HT1080 (cell line): Measurements from ENCODE around the gene DEFB132. TPM values are rescaled to one million over a fixed set of nuclear protein-coding genes. Genes with fewer than 3 reads are reported as not detected.
A peak's percentile ranks its signal among the peaks of the same experiment; 100 is the strongest.

Source experiments
- DNase-seq: peaks from one replicate; pipeline ENCODE4 v3.0.0-alpha.2; 2015; ENCODE audit warnings: low read depth
- total RNA-seq: library from RNA; depleted of rRNA; stranded (reverse); fragments of >200 nt; shearing (Covaris generic); gene quantifications from 2 replicates; pipeline ENCODE4 v1.2.3, GENCODE V29; 2014; rRNA removed

Gene DEFB132
- total RNA-seq, 1 experiment from 2014 or later = not detected

- DNase-seq = peak; percentile 97
These were observed 39.8 kb downstream of the DEFB132 start, which contains the start of gene ZCCHC3 for GRCh38 chr20:297098-297924. Gene ZCCHC3 (plus strand): TSS chr20:297570. CDS start chr20:297587, 17 bp downstream.

GRCh38 chr20:297925-298775, 40.6 kb downstream of the DEFB132 start:
- DNase-seq = peak; percentile 51

GRCh38 chr20:298776-299391, 41.4 kb downstream of the DEFB132 start:
- no peak for DNase-seq

DNA sequence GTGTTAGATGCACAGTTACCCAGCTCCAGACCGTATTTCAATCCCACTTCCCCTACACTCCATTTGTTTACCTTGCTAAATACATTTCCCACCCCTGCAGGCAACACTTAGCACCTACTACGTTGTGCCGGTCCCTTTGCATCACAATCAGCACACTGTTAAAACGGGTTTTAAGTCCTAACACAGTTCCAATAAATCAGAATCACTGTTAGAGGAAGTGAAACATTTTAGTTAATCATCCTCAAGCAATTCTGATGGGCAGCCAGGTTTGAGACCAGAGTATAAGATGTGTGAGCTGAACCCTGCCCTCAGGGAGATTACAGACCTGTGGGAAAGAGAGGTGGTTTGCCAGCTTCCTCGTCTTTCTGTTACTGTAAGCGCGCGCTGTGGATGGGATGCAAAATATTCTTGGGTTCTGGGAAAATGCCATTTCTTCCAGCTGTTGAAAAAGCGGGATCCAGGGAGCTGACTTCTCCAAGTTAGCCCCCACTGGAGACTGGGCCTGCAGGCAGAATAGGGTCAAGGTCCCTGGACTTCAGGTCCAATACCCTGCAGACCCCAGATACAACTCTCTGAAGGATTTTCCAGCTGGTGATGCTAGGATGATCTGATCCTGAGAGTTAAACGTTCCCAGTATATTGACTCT, 42.9 kb downstream of the DEFB132 start:
- no peak for DNase-seq

- DNase-seq = no peak
These were observed 44.6 kb downstream of the DEFB132 start for GRCh38 chr20:301886-302848.

- no peak for DNase-seq
These were observed 48.2 kb downstream of the DEFB132 start for GRCh38 chr20:305745-306144.

DNA sequence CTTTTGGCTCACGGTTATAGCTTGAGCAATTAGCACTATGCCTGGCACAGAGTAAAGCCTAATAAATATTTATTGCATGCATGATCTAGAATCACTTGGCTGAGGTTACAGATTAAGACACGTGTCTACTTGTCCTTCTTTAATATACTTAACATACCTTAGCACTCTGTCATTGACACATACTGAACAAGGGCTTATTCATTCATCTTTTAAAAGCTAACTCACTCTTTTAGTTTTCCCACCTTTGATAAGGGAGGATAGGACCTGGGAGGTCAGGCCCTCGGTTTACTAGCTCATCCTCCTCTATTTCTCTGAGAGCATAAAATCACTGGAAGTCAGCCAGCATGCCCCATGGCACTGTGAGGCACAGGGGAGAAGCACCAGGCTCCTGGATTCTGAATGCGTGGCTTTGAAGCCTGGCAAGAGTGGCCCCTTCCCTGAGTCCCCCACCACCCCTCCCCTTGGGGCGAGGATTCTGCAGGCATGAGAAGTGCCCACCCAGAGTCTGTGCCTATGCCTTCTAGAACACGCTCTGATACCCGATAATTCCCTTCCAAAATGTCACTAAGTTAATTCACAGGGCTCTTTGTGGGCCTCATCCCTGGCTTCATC, 51.0 kb downstream of the DEFB132 start:
- no peak for DNase-seq

DNA sequence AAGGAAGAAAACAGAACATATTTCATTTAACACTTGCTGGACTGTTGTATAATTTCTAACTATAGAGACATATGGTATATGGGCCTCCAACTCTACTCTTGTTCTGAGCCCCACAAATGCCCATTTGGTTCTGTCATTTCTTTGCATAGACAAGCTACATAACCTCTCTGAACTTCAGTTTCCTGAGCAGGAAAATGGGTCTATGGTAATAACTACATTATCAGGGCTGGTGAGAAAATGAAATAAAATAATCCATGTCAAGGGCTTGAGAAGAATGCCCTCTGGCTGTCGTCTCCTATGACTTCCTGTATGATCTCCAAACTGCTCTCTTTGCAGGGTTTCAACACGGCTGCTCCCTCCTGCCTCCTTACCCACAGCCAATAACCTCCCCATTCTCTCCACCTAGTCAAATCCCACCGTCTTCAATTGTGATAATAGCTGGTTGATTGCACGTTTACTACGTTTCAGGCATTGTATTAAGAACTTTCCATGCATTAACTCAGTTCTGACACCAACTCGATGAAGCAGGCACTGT, 51.8 kb downstream of the DEFB132 start:
- DNase-seq = peak; percentile 61

GRCh38 chr20:309841-310644, 52.5 kb downstream of the DEFB132 start:
- DNase-seq = peak; percentile 100

- DNase-seq = no peak
These were observed 53.1 kb downstream of the DEFB132 start for GRCh38 chr20:310645-311044.

Other genes starting within 250 kb of the DEFB132 start
- gene DEFB125, start 170.1 kb upstream of the DEFB132 start, total RNA-seq = not detected in 2 replicates
- not detected in 2 replicates for gene DEFB126, start 115.1 kb upstream of the DEFB132 start, total RNA-seq
- not detected in 2 replicates for gene DEFB127, start 100.3 kb upstream of the DEFB132 start, total RNA-seq
- gene DEFB128, start 68.0 kb upstream of the DEFB132 start, total RNA-seq = not detected in 2 replicates
- not detected in 2 replicates for gene DEFB129, start 30.5 kb upstream of the DEFB132 start, total RNA-seq
- gene C20orf96, start 33.0 kb downstream of the DEFB132 start, total RNA-seq = 0.23 and 0.50 TPM in 2 replicates
- 17.3 and 22.2 TPM in 2 replicates for gene ZCCHC3, start 39.8 kb downstream of the DEFB132 start, total RNA-seq
- gene SOX12, start 67.8 kb downstream of the DEFB132 start, total RNA-seq = 8.7 and 13.2 TPM in 2 replicates
- gene NRSN2, start 89.4 kb downstream of the DEFB132 start, total RNA-seq = 18.8 and 21.7 TPM in 2 replicates
- gene TRIB3, start 123.0 kb downstream of the DEFB132 start, total RNA-seq = 91.3 and 92.5 TPM in 2 replicates
- 105 and 122 TPM in 2 replicates for gene RBCK1, start 150.6 kb downstream of the DEFB132 start, total RNA-seq
- gene TBC1D20, start 204.8 kb downstream of the DEFB132 start, total RNA-seq = 20.4 and 25.2 TPM in 2 replicates